SU-DHL-6 (cell line): ENCODE results near the gene CAMSAP1.

Experiments used
- H2AFZ ChIP-seq: fragments of 200-600 bp; sonication (generic); 2 replicates; pipeline ENCODE4 v1.6.1; 2014; ENCODE audit warnings: low read depth, mild to moderate bottlenecking, moderate library complexity, mixed read lengths, antibody characterized with exemption, low read length; ENCODE audit not compliant: severe bottlenecking
- H3F3A ChIP-seq: fragments of 200-600 bp; shearing (Covaris generic); 2 replicates; pipeline ENCODE4 v1.6.0; 2016; ENCODE audit warnings: antibody characterized with exemption, mild to moderate bottlenecking; ENCODE audit not compliant: insufficient read depth
- H3K27ac ChIP-seq: fragments of 200-600 bp; sonication (generic); 2 replicates; pipeline ENCODE4 v1.5.1; 2016; ENCODE audit warnings: low read depth, mild to moderate bottlenecking, low read length, moderate library complexity, mixed read lengths
- H3K27me3 ChIP-seq: fragments of 200-600 bp; sonication (generic), shearing (Covaris generic); 2 replicates; pipeline ENCODE4 v1.6.0; 2014; ENCODE audit warnings: mild to moderate bottlenecking, low read length
- H3K36me3 ChIP-seq: fragments of 200-600 bp; sonication (generic); 2 replicates; pipeline ENCODE4 v1.6.1; 2014; ENCODE audit warnings: mild to moderate bottlenecking, low read length, mixed read lengths
- H3K4me2 ChIP-seq: fragments of 300-600, 200-600 bp; shearing (Covaris generic), sonication (generic); 2 replicates; pipeline ENCODE4 v1.6.0; 2014; ENCODE audit warnings: low read length, low read depth, mild to moderate bottlenecking; ENCODE audit not compliant: poor library complexity, severe bottlenecking
- H3K4me3 ChIP-seq: fragments of 200-600 bp; sonication (generic); 2 replicates; pipeline ENCODE4 v1.5.1; 2014; ENCODE audit warnings: antibody characterized with exemption, low read length, mild to moderate bottlenecking, mixed read lengths; ENCODE audit not compliant: insufficient read depth, poor library complexity, severe bottlenecking
- H3K79me2 ChIP-seq: fragments of 200-600 bp; sonication (generic); 2 replicates; pipeline ENCODE4 v1.6.1; 2014; ENCODE audit warnings: mild to moderate bottlenecking, low read length, moderate library complexity; ENCODE audit not compliant: insufficient read depth
- H3K9ac ChIP-seq: fragments of 200-600 bp; sonication (generic); 2 replicates; pipeline ENCODE4 v1.7.0; 2014; ENCODE audit warnings: mild to moderate bottlenecking, low read length
- H3K9me2 ChIP-seq: fragments of 200-600 bp; sonication (generic); replicated peaks from 2 replicates; pipeline ENCODE4 v1.6.1; 2014; ENCODE audit warnings: low read length; ENCODE audit not compliant: insufficient read depth
- H3K9me3 ChIP-seq: fragments of 200-600 bp; sonication (generic); 2 replicates; pipeline ENCODE4 v1.6.1; 2014; ENCODE audit warnings: low read length, mixed read lengths; ENCODE audit not compliant: insufficient read depth
- H4K20me1 ChIP-seq: fragments of 200-600 bp; sonication (generic); 2 replicates; pipeline ENCODE4 v1.6.1; 2014; ENCODE audit warnings: low read depth, mild to moderate bottlenecking, antibody characterized with exemption, low read length, moderate library complexity, mixed read lengths
- EZH2phosphoT487 ChIP-seq: fragments of 200-600 bp; sonication (generic), shearing (Covaris generic); conservative IDR thresholded peaks from 2 replicates; pipeline ENCODE4 v1.6.1; 2018; ENCODE audit warnings: mild to moderate bottlenecking, antibody characterized with exemption, low read length, moderate library complexity, mixed read lengths
- TF ChIP-seq, protein P1 (sequence below): fragments of 200-600 bp; sonication (generic); IDR thresholded peaks from one replicate; pipeline ENCODE4 v1.5.1; 2017; ENCODE audit warnings: antibody characterized with exemption, mild to moderate bottlenecking, low read length, moderate library complexity; ENCODE audit not compliant: insufficient read depth, poor library complexity, severe bottlenecking

Gene CAMSAP1

DNA sequence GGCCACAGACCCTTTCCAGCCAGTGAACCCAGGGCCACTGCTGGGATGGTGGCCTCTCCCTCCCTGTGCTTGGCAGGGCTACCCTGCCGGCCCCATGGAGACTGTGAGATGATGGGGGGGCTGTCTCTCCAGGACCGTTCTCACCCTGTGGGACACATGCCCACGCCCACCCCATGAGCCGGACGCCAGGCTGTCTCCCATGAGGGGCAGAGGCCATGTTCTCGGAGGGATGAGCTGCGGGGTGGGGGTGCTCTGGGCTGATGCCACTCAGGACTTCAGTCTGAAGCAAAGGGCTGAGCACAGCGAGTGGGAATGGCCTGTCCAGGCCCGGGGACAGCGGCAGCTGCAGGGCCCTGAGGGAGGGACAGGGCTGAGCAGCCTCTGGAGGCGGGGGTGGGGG, 116.5 kb downstream of the CAMSAP1 start:
- Histone ChIP-seq H3K36me3 (no peaks in the 10 kb centered on the region), H3K9me3 (no peaks in the 10 kb centered on the region), H2AFZ (no peak overlapping the region), H3K27me3 (no peaks in the 10 kb centered on the region), H4K20me1 (no peaks in the 10 kb centered on the region), H3F3A (no peaks in the 10 kb centered on the region), H3K4me2 (no peak overlapping the region), H3K9ac (no peak overlapping the region), H3K79me2 (no peaks in the 10 kb centered on the region), H3K27ac (no peak overlapping the region), H3K4me3 (no peak overlapping the region), H3K9me2 (no peaks in the 10 kb centered on the region)
- TF ChIP-seq EZH2phosphoT487, result no peak
- TF ChIP-seq, protein P1, sequence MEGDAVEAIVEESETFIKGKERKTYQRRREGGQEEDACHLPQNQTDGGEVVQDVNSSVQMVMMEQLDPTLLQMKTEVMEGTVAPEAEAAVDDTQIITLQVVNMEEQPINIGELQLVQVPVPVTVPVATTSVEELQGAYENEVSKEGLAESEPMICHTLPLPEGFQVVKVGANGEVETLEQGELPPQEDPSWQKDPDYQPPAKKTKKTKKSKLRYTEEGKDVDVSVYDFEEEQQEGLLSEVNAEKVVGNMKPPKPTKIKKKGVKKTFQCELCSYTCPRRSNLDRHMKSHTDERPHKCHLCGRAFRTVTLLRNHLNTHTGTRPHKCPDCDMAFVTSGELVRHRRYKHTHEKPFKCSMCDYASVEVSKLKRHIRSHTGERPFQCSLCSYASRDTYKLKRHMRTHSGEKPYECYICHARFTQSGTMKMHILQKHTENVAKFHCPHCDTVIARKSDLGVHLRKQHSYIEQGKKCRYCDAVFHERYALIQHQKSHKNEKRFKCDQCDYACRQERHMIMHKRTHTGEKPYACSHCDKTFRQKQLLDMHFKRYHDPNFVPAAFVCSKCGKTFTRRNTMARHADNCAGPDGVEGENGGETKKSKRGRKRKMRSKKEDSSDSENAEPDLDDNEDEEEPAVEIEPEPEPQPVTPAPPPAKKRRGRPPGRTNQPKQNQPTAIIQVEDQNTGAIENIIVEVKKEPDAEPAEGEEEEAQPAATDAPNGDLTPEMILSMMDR, result no peak

GRCh38 chr9:135790356-135790755, 117.0 kb downstream of the CAMSAP1 start:
- no peaks in the 10 kb centered on the region for H3F3A ChIP-seq
- no peaks in the 10 kb centered on the region for H3K9me2 ChIP-seq
- H3K9me3 ChIP-seq, result no peaks in the 10 kb centered on the region
- no peak overlapping the region for H3K4me2 ChIP-seq
- H3K9ac ChIP-seq, result no peak overlapping the region
- no peaks in the 10 kb centered on the region for H3K27me3 ChIP-seq
- H4K20me1 ChIP-seq, result no peaks in the 10 kb centered on the region
- no peak for TF ChIP-seq EZH2phosphoT487
- H3K79me2 ChIP-seq, result no peaks in the 10 kb centered on the region
- no peak overlapping the region for H3K27ac ChIP-seq
- H3K4me3 ChIP-seq, result no peak overlapping the region
- no peak overlapping the region for H2AFZ ChIP-seq
- H3K36me3 ChIP-seq, result no peaks in the 10 kb centered on the region

DNA sequence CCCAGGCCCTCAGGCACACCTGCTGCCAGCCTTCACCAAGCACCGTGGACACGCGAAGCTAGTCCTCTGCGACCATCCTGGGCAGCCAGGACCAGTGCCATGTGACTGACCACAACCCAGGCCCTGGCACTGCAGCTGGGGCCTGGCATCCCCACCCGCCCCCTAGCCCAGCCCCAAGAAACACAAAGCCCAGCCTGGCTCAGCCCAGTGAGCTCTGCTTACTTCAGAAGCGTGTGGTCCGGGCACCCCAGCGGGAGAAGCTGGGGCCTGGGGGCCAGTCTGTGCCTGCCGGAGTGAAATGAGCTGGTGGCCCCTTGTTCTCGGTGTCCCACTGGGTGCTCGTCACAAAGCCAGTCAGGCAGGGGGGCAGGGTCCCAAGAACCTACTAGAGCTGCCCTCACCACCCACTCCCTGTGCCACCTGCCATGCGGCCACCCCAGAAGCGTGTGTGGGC, 117.5 kb downstream of the CAMSAP1 start:
- H3K27me3 ChIP-seq, result no peaks in the 10 kb centered on the region
- H3F3A ChIP-seq, result no peaks in the 10 kb centered on the region
- no peaks in the 10 kb centered on the region for H3K36me3 ChIP-seq
- no peaks in the 10 kb centered on the region for H3K9me2 ChIP-seq
- no peak overlapping the region for H2AFZ ChIP-seq
- no peak overlapping the region for H3K9ac ChIP-seq
- H3K4me2 ChIP-seq, result no peak overlapping the region
- H3K4me3 ChIP-seq, result no peak overlapping the region
- TF ChIP-seq EZH2phosphoT487, result no peak
- TF ChIP-seq, protein P1, result no peak
- no peaks in the 10 kb centered on the region for H3K79me2 ChIP-seq
- H4K20me1 ChIP-seq, result no peaks in the 10 kb centered on the region
- no peak overlapping the region for H3K27ac ChIP-seq
- H3K9me3 ChIP-seq, result no peaks in the 10 kb centered on the region

- Histone ChIP-seq H3K9me2 (no peaks in the 10 kb centered on the region), H2AFZ (no peak overlapping the region), H3K79me2 (no peaks in the 10 kb centered on the region), H3K27me3 (no peaks in the 10 kb centered on the region), H3K9me3 (no peaks in the 10 kb centered on the region), H3K36me3 (no peaks in the 10 kb centered on the region), H3K4me2 (no peak overlapping the region), H3K9ac (no peak overlapping the region), H3F3A (no peaks in the 10 kb centered on the region), H3K27ac (no peak overlapping the region), H4K20me1 (no peaks in the 10 kb centered on the region), H3K4me3 (no peak overlapping the region)
- TF ChIP-seq EZH2phosphoT487, result no peak
- TF ChIP-seq, protein P1, result no peak
Observed at GRCh38 chr9:135788576-135789300, 118.6 kb downstream of the CAMSAP1 start.
